ENCODE measurements around the gene CACNA1C.

Gene CACNA1C

DNA sequence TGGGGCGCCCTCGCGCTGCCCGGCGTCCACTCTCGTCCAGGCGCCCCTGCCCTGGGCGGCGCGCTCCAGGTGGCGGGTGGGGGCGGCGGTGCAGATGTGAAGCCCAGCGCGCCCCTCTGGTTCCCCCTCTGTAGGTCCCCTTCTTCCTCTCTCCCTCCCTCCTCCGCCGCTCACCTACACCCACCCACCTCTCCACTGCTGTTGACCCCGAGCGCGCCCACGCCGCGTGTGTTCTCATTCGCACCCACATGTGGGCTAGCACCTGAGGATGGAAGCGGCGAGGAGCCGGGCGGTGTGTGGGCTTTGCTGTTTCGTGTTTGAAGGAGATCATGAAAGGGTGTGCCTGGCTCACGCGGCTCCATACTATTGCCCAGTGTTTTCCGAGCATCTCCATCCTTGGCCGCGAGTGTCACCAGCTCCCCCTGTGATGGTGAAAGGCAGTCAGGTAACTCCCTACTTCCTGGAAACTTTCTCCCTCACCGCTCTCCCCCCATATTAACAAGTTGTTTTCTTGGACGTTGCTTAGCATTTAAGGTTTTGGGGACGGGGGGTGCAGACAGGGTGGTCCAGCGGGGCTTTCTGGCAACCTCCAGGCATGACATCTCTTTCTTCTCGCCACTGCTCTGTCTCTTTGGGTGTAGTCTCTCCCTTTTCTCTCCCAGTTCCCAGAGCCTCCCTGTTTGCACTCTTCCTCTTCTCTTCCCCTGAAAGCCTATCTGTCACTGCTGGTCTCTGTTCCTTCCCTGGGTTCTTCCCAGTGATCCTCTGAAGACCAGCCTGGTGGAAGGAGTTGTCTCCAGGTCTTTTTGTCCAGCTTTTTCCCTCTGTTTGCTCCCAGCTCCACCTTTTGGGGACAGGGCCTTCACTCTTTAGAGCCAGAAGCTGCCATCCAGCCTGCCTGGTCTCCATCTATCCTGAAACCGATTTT is 1.6 kb downstream of the CACNA1C start:
- Mint-ChIP-seq H3K4me1 (peaks cover 22% of the 10 kb centered on the region), H3K9me3 (no peaks in the 10 kb centered on the region), H3K27ac (peak overlapping the region in 1 of 2 donors; percentile 49), H3K27me3 (peaks cover 78% of the 10 kb centered on the region), H3K4me3 (peak overlapping the region; percentile 54 to 76)
- ATAC-seq (no peak), DNase-seq (no peak)

DNA sequence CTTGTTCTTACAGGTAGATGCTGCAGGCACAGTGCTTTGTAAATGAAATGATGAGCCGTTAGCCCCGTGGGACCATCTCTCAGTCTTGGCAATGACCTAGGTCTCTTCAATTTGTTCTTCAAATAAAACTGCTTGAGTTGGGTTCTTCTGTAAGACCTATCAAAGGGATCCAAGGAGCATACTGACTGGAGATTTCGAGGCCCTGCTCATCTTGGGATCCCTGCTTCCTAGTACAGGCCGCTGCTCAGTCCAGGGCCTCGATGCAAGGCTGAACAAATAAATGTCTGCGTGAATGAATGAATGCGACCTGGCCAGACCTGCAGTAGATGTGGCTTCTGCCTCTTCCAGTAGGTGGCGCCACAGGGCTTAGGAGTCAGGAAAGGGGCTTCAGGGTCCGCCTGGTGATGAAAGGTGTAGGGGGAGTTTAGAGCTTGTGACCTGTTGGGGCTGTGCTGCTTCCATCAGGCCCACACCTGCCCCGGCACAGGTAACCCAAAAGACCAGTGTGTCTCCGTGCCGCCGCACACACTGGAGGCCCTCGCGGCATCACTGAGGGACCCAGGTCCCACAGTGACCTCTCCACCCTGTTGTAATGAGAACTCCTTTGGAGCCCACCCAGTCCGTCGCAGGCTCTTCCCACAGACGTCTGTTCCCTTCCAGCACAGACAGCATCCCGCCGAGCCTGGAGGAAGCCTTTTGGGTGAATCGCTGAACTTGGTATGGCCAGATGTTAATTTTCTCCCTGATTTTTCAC is 4.4 kb downstream of the CACNA1C start:
- Mint-ChIP-seq H3K27me3 (peaks cover 50% of the 10 kb centered on the region), H3K4me3 (no peak overlapping the region), H3K9me3 (no peaks in the 10 kb centered on the region), H3K27ac (peak overlapping the region in 1 of 2 donors; percentile 54), H3K4me1 (peaks cover 10% of the 10 kb centered on the region)
- DNase-seq (peak; percentile 52 to 58), ATAC-seq (peak; percentile 31)

DNA sequence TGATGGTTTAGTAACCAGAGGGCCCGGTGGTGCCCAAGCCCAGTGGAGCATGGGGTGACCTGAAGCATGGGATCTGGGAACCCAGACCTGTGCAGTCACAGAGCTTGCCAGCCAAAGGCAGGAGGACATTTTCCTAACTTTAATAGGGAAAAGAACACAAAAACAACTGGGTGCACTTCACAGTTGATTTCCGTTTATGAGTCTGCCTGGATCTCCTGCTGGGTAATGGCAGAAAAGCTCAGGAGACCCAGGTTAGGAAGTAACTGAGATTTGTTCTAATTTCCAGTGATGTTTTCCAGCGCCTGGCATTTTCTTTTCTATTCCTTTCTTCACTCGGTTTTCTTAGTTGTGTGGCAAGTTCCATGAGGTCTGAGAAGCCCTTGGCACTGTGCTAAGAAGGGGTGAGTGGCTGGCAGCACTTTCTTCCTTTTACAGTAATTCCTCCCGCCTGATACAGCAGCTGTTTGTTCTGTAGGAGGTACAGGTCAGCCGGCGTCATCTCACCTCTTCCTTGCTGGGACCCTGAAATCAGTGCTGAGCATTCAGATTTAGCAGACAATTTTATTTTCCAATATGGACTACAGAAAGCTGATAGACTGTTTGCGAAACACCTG is 5.1 kb downstream of the CACNA1C start:
- Mint-ChIP-seq H3K27me3 (peaks cover 50% of the 10 kb centered on the region), H3K4me1 (peaks cover 10% of the 10 kb centered on the region), H3K27ac (no peak overlapping the region), H3K9me3 (no peaks in the 10 kb centered on the region), H3K4me3 (no peak overlapping the region)
- DNase-seq (no peak), ATAC-seq (no peak)

DNA sequence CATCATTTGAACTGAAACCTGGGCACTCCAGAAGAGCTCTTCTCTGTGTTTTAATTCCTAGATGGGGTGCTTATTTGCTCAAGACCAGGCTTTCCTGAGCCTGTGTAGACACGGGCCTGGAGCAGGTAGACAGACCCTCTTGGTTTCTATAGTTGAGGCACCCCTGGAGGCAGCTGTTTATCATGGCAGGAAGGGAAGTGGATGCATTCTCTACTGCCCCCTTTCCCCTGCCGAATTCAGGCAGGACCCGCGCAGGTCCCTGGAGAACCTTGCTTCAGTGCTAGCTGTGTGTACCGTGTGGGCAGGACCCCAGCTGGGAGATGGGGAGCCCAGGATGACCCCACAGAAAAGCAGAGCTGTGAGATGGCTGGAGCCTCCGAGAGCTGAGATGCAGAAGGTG is 6.0 kb downstream of the CACNA1C start:
- Mint-ChIP-seq H3K4me1 (peaks cover 10% of the 10 kb centered on the region), H3K9me3 (no peaks in the 10 kb centered on the region), H3K4me3 (no peak overlapping the region), H3K27me3 (peaks cover 50% of the 10 kb centered on the region), H3K27ac (no peak overlapping the region)
- DNase-seq = no peak
- no peak for ATAC-seq

DNA sequence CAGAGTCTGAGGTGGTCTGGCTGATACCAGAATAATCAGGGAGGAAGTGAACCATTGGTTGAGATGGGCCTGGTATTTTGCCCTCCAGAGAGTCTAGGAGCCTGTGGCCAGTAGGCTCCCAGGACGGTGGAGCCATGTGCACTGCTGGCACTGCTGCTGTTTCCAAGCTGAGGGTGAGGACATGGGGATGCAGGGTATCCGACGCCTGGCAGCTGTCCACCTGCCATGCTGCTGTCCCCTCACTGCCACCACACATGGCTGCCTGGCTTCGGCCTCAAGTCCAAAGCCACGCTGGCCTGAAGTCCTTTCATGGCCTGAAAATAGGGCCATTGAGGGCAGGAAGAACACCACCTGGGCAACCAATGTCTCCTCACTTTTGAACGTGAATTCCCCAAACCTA is 8.6 kb downstream of the CACNA1C start:
- no peak overlapping the region for H3K4me3 Mint-ChIP-seq
- no peaks in the 10 kb centered on the region for H3K9me3 Mint-ChIP-seq
- no peak for ATAC-seq
- H3K27me3 Mint-ChIP-seq = peaks cover 29% of the 10 kb centered on the region
- peaks cover 8% of the 10 kb centered on the region for H3K4me1 Mint-ChIP-seq
- H3K27ac Mint-ChIP-seq = no peak overlapping the region
- no peak for DNase-seq

DNA sequence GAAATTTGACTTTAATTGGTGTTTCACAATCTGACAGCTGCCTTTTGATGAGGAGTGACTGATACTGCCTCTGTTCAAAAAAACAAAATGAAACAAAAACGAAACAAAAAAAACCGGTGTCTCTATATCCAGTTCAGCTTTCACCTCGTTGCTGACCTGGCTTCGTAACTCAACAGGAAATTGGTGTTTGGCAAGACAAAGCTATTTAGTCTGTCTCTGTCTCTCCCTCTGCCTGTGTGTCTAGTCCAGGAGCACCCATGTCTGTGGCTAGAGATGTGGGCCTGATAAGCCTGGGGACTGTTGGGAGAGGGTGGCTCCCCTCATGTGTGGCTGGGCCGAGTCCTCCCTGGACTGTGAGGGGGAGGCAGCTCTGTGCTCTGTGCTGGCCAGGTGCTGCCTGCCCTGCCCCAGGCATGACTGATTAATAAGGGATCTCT is 11.3 kb downstream of the CACNA1C start:
- ATAC-seq (peak; percentile 82), DNase-seq (peak; percentile 11 to 26)
- H3K27ac Mint-ChIP-seq = peak overlapping the region; percentile 93 to 94
- peaks cover 1 to 2% of the 10 kb centered on the region in 2 donors for H3K9me3 Mint-ChIP-seq
- peaks cover 20% of the 10 kb centered on the region for H3K27me3 Mint-ChIP-seq
- peak overlapping the region; percentile 64 to 69 for H3K4me3 Mint-ChIP-seq
- peaks cover 8% of the 10 kb centered on the region for H3K4me1 Mint-ChIP-seq

DNA sequence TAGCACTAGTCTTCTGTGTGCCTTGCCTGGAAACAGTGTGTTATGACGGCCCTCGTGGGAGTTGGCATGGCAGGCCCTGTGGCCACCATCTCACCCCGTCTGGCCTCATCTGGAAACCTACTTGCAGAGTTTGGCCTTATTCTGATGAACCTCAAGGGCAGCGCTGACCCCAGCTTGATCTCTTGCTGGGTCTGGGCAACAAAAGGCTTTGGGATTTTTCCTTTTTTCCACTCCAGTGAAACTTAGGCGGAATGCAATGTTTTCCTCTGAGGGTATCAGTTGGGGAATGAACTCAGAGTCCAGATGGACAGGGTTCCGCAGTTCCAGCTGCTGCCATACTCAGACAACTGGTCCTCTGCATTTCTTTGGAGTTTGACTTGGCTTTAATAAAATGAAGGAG is 15.9 kb downstream of the CACNA1C start:
- peaks cover 8% of the 10 kb centered on the region for H3K4me1 Mint-ChIP-seq
- ATAC-seq (no peak), DNase-seq (no peak)
- H3K27me3 Mint-ChIP-seq = peaks cover 22% of the 10 kb centered on the region
- no peak overlapping the region for H3K27ac Mint-ChIP-seq
- H3K4me3 Mint-ChIP-seq = no peak overlapping the region
- peaks cover 15 to 22% of the 10 kb centered on the region in 2 donors for H3K9me3 Mint-ChIP-seq

DNA sequence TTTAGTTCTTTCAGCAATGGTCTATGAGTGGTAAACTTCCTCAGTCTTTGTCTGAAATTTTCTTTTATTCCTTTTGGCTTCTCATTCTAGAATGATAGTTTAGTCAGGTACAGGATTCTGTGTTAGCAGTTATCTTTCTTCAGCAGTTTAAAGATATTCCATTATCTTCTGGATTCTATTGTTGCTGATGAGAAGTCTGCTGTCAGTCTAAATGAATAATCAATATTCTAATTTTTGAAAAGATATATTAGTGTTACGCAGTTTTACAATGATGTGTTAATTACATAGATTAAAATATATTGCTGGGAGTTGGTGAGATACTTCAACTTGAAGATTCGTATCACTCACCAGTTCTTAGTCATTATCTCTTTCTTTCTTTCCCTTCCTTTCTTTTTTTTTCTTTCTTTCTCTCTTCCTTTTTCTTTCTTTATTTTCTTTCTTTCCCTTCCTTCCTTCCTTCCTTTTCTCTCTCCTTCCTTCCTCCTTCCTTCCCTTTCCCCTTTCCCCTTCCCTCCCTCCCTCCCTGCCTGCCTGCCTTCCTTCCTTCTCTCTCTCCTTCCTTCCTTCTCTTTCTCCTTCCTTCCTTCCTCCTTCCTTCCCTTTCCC is 17.8 kb downstream of the CACNA1C start:
- Mint-ChIP-seq H3K4me1 (no peaks in the 10 kb centered on the region), H3K9me3 (peaks cover 15 to 22% of the 10 kb centered on the region in 2 donors), H3K27ac (no peak overlapping the region), H3K27me3 (peaks cover 23% of the 10 kb centered on the region), H3K4me3 (no peak overlapping the region)
- no peak for ATAC-seq
- no peak for DNase-seq

DNA sequence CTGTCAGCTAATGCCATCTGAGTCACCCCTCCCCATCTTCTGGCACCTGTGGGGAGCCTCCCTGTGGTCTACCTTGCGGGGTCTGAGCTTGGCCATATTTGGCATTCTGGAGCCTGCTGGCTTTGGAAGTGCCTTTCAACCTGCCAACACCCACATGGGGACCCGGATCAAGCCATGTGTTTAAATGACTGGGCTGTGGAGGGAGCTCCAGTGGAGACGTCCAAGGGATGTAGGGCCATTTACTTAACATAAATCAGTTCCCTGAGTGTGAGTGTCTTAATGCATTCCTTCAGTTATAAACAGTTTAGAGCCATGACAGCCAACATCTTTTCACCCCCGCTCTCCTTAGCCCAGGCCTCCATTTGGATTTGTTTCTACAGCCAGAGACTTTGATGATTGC is 22.0 kb downstream of the CACNA1C start:
- no peak for ATAC-seq
- peaks cover 6% of the 10 kb centered on the region for H3K27me3 Mint-ChIP-seq
- H3K9me3 Mint-ChIP-seq = peaks cover 9 to 13% of the 10 kb centered on the region in 2 donors
- no peaks in the 10 kb centered on the region for H3K4me1 Mint-ChIP-seq
- no peak overlapping the region for H3K4me3 Mint-ChIP-seq
- no peak for DNase-seq
- no peak overlapping the region for H3K27ac Mint-ChIP-seq

DNA sequence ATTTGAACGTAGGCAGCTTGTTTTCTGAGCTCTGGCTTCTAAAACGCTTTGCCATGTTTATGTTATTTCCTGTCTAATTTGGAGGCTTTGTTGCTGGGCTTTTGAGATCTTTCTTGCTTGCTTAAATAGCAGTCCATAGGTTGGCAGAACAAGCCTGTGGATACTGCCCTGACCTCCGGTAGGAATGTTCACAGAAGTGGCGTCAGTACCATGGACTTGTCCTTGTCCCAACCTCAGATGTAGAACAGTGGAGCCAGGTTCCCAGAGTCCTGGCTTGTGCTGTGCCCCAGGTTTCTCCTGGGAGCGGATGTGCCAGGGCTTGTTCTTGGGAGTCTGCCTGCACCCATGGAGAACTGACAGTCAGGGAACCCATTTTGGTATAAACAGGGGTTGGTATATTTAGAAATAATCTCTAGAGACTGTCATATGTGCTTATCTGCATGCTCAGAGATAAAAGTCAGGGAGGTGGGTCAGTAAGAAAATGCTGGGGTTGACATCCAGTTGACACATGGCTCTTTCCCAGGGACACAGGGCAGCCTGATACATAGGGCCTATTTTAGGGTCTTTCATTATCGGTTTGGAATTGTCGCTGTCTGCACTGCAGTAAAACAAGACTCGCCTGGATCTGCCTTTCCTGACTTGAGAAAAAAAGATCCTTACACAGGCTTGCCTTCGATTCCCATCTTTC is 22.9 kb downstream of the CACNA1C start:
- H3K9me3 Mint-ChIP-seq = peaks cover 9 to 17% of the 10 kb centered on the region in 2 donors
- H3K27ac Mint-ChIP-seq = no peak overlapping the region
- ATAC-seq = no peak
- H3K27me3 Mint-ChIP-seq = peaks cover 6% of the 10 kb centered on the region
- DNase-seq = no peak
- no peaks in the 10 kb centered on the region for H3K4me1 Mint-ChIP-seq
- no peak overlapping the region for H3K4me3 Mint-ChIP-seq

DNA sequence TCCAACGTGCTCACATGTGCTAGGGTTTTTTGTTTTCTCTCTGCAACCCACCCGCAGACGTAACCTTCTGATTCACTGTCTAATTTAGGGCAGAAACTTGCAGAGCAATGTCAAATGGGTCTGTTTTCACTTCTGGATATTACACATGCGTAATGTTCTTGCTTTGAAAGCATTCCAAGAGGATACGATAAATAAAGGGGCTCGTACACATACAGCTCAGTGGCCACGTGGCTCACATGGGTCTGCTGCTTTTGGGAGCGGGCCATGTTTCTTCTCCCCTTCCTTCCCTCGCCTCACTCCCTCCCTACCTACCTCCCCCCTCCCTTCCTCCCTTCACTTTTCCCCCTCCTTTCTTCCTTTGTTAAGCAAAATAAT is 23.4 kb downstream of the CACNA1C start:
- Mint-ChIP-seq H3K4me1 (no peaks in the 10 kb centered on the region), H3K9me3 (peaks cover 6 to 17% of the 10 kb centered on the region in 2 donors), H3K4me3 (no peak overlapping the region), H3K27ac (no peak overlapping the region), H3K27me3 (peaks cover 6% of the 10 kb centered on the region)
- ATAC-seq = no peak
- DNase-seq = no peak

DNA sequence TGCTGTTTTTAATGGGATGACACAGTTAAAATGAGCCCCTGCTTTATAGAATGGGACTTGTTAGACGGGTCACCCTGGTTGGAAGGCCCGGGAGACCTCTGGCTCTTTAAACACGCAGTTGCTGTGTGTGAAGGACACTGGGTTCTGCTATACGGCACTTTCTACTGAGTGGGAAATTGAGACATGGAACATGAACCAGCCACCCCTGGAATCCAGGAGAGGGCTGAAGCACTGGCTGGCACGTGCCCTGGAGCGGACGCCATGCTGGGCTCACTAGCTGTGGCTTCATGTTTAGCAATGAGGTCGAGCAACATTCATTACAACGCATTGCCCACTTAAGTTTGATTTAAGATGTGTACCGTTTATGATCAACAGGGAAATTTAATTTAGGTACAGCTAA is 23.9 kb downstream of the CACNA1C start:
- no peak overlapping the region for H3K27ac Mint-ChIP-seq
- no peak for DNase-seq
- peaks cover under 1 to 11% of the 10 kb centered on the region in 2 donors for H3K9me3 Mint-ChIP-seq
- no peak overlapping the region for H3K4me3 Mint-ChIP-seq
- no peak for ATAC-seq
- H3K4me1 Mint-ChIP-seq = no peaks in the 10 kb centered on the region
- H3K27me3 Mint-ChIP-seq = peaks cover 6% of the 10 kb centered on the region

DNA sequence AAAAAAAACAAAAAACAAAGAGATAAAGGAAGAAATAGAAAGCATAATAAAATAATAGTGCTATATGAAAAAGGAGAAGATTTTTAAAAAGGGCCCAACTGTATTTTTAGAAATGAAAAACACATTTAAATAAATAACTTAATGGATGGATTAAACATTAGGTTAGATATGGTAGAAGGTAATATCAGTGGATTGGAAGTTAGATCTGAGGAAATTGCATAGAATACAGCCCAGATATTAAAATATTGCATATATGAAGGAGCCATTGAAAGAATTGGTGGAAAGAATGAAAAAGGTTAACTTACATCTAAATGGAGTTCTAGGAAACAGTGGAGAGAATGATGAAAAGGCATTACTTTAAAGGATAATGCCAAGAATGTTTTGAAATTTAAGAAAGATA is 27.8 kb downstream of the CACNA1C start:
- no peak for ATAC-seq
- no peaks in the 10 kb centered on the region for H3K27me3 Mint-ChIP-seq
- peaks cover 0 to 8% of the 10 kb centered on the region in 2 donors for H3K9me3 Mint-ChIP-seq
- H3K27ac Mint-ChIP-seq = no peak overlapping the region
- no peak for DNase-seq
- H3K4me1 Mint-ChIP-seq = no peaks in the 10 kb centered on the region
- H3K4me3 Mint-ChIP-seq = no peak overlapping the region

DNA sequence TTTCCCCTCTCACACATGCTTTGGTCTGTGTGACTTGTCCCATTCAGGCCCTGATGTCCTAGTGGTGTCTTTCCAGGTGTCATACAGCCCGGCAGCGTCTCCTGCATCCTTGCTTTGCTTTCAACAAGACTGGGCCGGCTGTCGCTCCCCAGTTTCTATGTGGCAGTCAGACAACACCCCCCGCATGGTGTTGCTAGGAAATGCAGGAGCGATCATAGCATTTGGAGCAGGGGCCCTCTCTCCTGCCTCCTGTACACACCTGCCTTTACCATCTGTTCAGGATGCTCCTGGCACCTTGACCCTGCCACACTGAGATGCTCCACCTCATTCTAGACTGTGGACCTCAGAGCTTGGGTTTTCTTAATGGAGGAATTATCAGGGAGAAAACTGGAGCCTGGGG is 29.5 kb downstream of the CACNA1C start:
- Mint-ChIP-seq H3K27me3 (no peaks in the 10 kb centered on the region), H3K4me1 (no peaks in the 10 kb centered on the region), H3K9me3 (peaks cover 0 to 8% of the 10 kb centered on the region in 2 donors), H3K27ac (no peak overlapping the region), H3K4me3 (no peak overlapping the region)
- DNase-seq = no peak
- ATAC-seq = no peak

DNA sequence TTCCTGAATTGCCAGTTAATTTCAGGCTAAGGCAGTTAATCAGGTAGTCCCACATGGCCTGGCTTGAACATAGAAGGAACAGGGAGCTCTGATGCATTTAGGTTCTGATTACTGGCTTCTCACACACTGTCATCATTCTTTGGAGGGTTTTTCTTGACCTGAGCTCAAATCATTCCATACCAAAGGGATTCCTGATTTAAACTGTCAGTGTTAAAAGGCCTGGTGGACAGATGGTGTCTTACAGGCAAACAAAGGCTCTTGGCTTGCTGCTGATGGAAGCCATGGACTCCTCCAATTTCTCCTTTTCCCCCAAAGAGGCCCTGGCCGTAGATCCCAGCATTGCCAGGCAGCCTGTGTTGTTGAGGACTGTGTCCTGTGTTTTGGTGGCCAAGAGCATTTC is 30.2 kb downstream of the CACNA1C start:
- ATAC-seq = no peak
- Mint-ChIP-seq H3K9me3 (peaks cover 0 to 8% of the 10 kb centered on the region in 2 donors), H3K4me1 (no peaks in the 10 kb centered on the region), H3K27me3 (no peaks in the 10 kb centered on the region), H3K4me3 (no peak overlapping the region), H3K27ac (no peak overlapping the region)
- no peak for DNase-seq
